Testis (tissue), 2 donors: Measurements from ENCODE around the gene MILR1.

Source experiments
- CTCF ChIP-seq, 3 experiments: fragments of 450-650 bp in 2 of 3; fragments of 200-600 bp in 1 of 3; sonication (generic) in 1 of 3; IDR thresholded peaks; one replicate each; pipeline ENCODE4 v1.5.1; 2016 to 2019; ENCODE audit warnings: antibody characterized with exemption in 3 of 3, mild to moderate bottlenecking in 2 of 3, moderate library complexity in 1 of 3
- POLR2A ChIP-seq: fragments of 450-650 bp; IDR thresholded peaks from one replicate; pipeline ENCODE4 v1.6.1; 2017; ENCODE audit warnings: antibody characterized with exemption, mild to moderate bottlenecking, moderate library complexity

GRCh38 chr17:64502021-64502420 is 53.1 kb downstream of the MILR1 start:
- TF ChIP-seq CTCF (IDR thresholded peaks at IDR 0.05) = no peak
- TF ChIP-seq POLR2A = no peak
